Upper lobe of left lung (tissue), 6 donors: ENCODE results near the gene CTNNBIP1. TPM values are rescaled to one million over a fixed set of nuclear protein-coding genes. Genes with fewer than 3 reads are reported as not detected.

Experiments
- ATAC-seq, 2 donors: fragments of 200-7000 bp; cut with Tn5 transposase; one replicate each; pipeline ENCODE4 v1.9.1; 2022; ENCODE audit warnings: mild to moderate bottlenecking in 2 of 2, moderate library complexity in 2 of 2; ENCODE audit not compliant: low FRiP score in 2 of 2
- DNase-seq, 2 donors: peaks; one replicate each; pipeline ENCODE4 v3.0.0-alpha.2; 2019 to 2020
- H3K27ac ChIP-seq, 4 donors: fragments of 200-600 bp; sonication (generic); one replicate each; pipeline ENCODE4 v1.5.1; 2016 to 2019
- H3K27me3 ChIP-seq, 4 donors: fragments of 200-600 bp; sonication (generic); one replicate each; pipeline ENCODE4 v1.5.1; 2017 to 2019
- H3K36me3 ChIP-seq, 4 donors: fragments of 200-600 bp; sonication (generic); one replicate each; pipeline ENCODE4 v1.5.1; 2016 to 2019
- H3K4me1 ChIP-seq, 4 donors: fragments of 200-600 bp; sonication (generic); one replicate each; pipeline ENCODE4 v1.5.1; 2018 to 2019
- H3K4me3 ChIP-seq, 4 donors: fragments of 200-600 bp; sonication (generic); one replicate each; pipeline ENCODE4 v1.5.1; 2017 to 2019; ENCODE audit warnings: mild to moderate bottlenecking in 2 of 4, moderate library complexity in 1 of 4
- H3K9me3 ChIP-seq, 4 donors: fragments of 200-600 bp; sonication (generic); one replicate each; pipeline ENCODE4 v1.5.1; 2018 to 2019
- EP300 ChIP-seq, 4 donors: sonication (generic); formaldehyde crosslinking; IDR thresholded peaks; one replicate each; pipeline ENCODE4 v1.5.1; 2017; ENCODE audit warnings: antibody characterized with exemption in 4 of 4, control low read depth in 2 of 4
- POLR2A ChIP-seq, 4 donors: fragments of 450-650 bp; IDR thresholded peaks; one replicate each; pipeline ENCODE4 v1.5.1; 2016 to 2017; ENCODE audit warnings: antibody characterized with exemption in 4 of 4, mild to moderate bottlenecking in 2 of 4
- POLR2AphosphoS5 ChIP-seq, 2 donors: sonication (generic); formaldehyde crosslinking; IDR thresholded peaks; one replicate each; pipeline ENCODE4 v1.5.1; 2017; ENCODE audit warnings: antibody characterized with exemption in 2 of 2
- WGBS, 2 donors: methylation state at CpG; one replicate each; pipeline ENCODE4 v1.1.5; 2017 to 2018; 5-methylcytosine and 5-hydroxymethylcytosine counted together
- total RNA-seq, 6 donors: library from RNA; depleted of rRNA in 4 of 6; stranded (reverse); fragments of >200 nt in 4 of 6; gene quantifications; one replicate each; pipeline versions ENCODE4 v1.1.0 to v1.2.1, GENCODE V29; 2016 to 2021
- TF ChIP-seq, protein P1 (sequence below), 6 experiments: fragments of 450-650 bp in 4 of 6; fragments of 200-600 bp in 2 of 6; sonication (generic) in 2 of 6; IDR thresholded peaks; one replicate each; pipeline ENCODE4 v1.5.1; 2016 to 2019; ENCODE audit warnings: antibody characterized with exemption in 6 of 6
- donor health status: DM: no; HTN: no; CAD: no; lungs with moderate emphysema.
- donor health status: DM: no; HTN: yes; CAD: no; lungs with severe emphysema.

The CTNNBIP1 gene
- total RNA-seq, 6 donors from 2014 or later: 39.8 to 85.8 (median 73.1) TPM

GRCh38 chr1:9815150-9815549 is 94.9 kb downstream of the CTNNBIP1 start:
- no peak overlapping the region for H3K4me3 ChIP-seq
- 78 to 90% methylated on average over 2 of the region's 2 CpGs for WGBS, 2 donors
- DNase-seq (no peak), ATAC-seq (no peak)
- peaks cover 0 to 9% (median 0%) of the 10 kb centered on the region in 4 donors for H3K4me1 ChIP-seq
- H3K9me3 ChIP-seq: no peaks in the 10 kb centered on the region
- no peak overlapping the region for H3K27ac ChIP-seq
- no peaks in the 10 kb centered on the region for H3K27me3 ChIP-seq
- no peaks in the 10 kb centered on the region for H3K36me3 ChIP-seq
- TF ChIP-seq, protein P1, sequence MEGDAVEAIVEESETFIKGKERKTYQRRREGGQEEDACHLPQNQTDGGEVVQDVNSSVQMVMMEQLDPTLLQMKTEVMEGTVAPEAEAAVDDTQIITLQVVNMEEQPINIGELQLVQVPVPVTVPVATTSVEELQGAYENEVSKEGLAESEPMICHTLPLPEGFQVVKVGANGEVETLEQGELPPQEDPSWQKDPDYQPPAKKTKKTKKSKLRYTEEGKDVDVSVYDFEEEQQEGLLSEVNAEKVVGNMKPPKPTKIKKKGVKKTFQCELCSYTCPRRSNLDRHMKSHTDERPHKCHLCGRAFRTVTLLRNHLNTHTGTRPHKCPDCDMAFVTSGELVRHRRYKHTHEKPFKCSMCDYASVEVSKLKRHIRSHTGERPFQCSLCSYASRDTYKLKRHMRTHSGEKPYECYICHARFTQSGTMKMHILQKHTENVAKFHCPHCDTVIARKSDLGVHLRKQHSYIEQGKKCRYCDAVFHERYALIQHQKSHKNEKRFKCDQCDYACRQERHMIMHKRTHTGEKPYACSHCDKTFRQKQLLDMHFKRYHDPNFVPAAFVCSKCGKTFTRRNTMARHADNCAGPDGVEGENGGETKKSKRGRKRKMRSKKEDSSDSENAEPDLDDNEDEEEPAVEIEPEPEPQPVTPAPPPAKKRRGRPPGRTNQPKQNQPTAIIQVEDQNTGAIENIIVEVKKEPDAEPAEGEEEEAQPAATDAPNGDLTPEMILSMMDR (IDR thresholded peaks at IDR 0.05): no peak

- no peak overlapping the region for H3K27ac ChIP-seq
- no peak for DNase-seq
These were observed 95.5 kb downstream of the CTNNBIP1 start for GRCh38 chr1:9814619-9815018.

GRCh38 chr1:9811239-9811966 is 98.7 kb downstream of the CTNNBIP1 start:
- no peaks in the 10 kb centered on the region for H3K36me3 ChIP-seq
- no peak overlapping the region for H3K4me3 ChIP-seq
- DNase-seq (no peak), ATAC-seq (no peak)
- WGBS, 2 donors: 77 to 79% methylated on average over 6 of the region's 6 CpGs
- no peak overlapping the region for H3K27ac ChIP-seq
- H3K4me1 ChIP-seq: peaks cover 0 to 25% (median 16%) of the 10 kb centered on the region in 4 donors
- TF ChIP-seq POLR2A (IDR thresholded peaks at IDR 0.05): no peak
- TF ChIP-seq EP300 (IDR thresholded peaks at IDR 0.05): no peak
- no peak for TF ChIP-seq POLR2AphosphoS5 (IDR thresholded peaks at IDR 0.05)
- TF ChIP-seq, protein P1 (IDR thresholded peaks at IDR 0.05): no peak
- H3K9me3 ChIP-seq: no peaks in the 10 kb centered on the region
- no peaks in the 10 kb centered on the region for H3K27me3 ChIP-seq

More at GRCh38 chr1:9814619-9815018, 95.5 kb downstream of the CTNNBIP1 start:
- H3K9me3 ChIP-seq: no peaks in the 10 kb centered on the region
- H3K36me3 ChIP-seq: no peaks in the 10 kb centered on the region
- TF ChIP-seq POLR2A (IDR thresholded peaks at IDR 0.05): no peak
- TF ChIP-seq, protein P1 (IDR thresholded peaks at IDR 0.05): no peak
- TF ChIP-seq POLR2AphosphoS5 (IDR thresholded peaks at IDR 0.05): no peak
- no peak for TF ChIP-seq EP300 (IDR thresholded peaks at IDR 0.05)
- H3K27me3 ChIP-seq: no peaks in the 10 kb centered on the region
- H3K4me1 ChIP-seq: peaks cover 0 to 10% (median 2%) of the 10 kb centered on the region in 4 donors
- H3K4me3 ChIP-seq: no peak overlapping the region
- WGBS, 2 donors: 93 to 95% methylated on average over 6 of the region's 6 CpGs
- ATAC-seq: no peak

GRCh38 chr1:9809100-9809510 is 101.0 kb downstream of the CTNNBIP1 start:
- H3K36me3 ChIP-seq: no peaks in the 10 kb centered on the region
- no peak overlapping the region for H3K27ac ChIP-seq
- ATAC-seq (peak in 1 of 2 donors; percentile 76), DNase-seq (peak in 1 of 2 donors; percentile 41)
- H3K27me3 ChIP-seq: no peaks in the 10 kb centered on the region
- 53 to 61% methylated on average over 4 to 8 of the region's 8 CpGs for WGBS, 2 donors
- no peaks in the 10 kb centered on the region for H3K9me3 ChIP-seq
- TF ChIP-seq POLR2AphosphoS5 (IDR thresholded peaks at IDR 0.05) (no peak), EP300 (IDR thresholded peaks at IDR 0.05) (no peak), POLR2A (IDR thresholded peaks at IDR 0.05) (no peak)
- TF ChIP-seq, protein P1 (IDR thresholded peaks at IDR 0.05): no peak
- H3K4me3 ChIP-seq: no peak overlapping the region
- H3K4me1 ChIP-seq: peaks cover 0 to 30% (median 18%) of the 10 kb centered on the region in 4 donors

- WGBS, 2 donors: 70 to 81% methylated on average over 7 to 8 of the region's 8 CpGs
- no peaks in the 10 kb centered on the region for H3K9me3 ChIP-seq
- H3K36me3 ChIP-seq: no peaks in the 10 kb centered on the region
- no peak overlapping the region for H3K4me3 ChIP-seq
- no peaks in the 10 kb centered on the region for H3K27me3 ChIP-seq
- DNase-seq (no peak), ATAC-seq (no peak)
- peaks cover 0 to 30% (median 18%) of the 10 kb centered on the region in 4 donors for H3K4me1 ChIP-seq
- TF ChIP-seq POLR2AphosphoS5 (IDR thresholded peaks at IDR 0.05) (no peak), EP300 (IDR thresholded peaks at IDR 0.05) (no peak), POLR2A (IDR thresholded peaks at IDR 0.05) (no peak)
- TF ChIP-seq, protein P1 (IDR thresholded peaks at IDR 0.05): no peak
- H3K27ac ChIP-seq: no peak overlapping the region
These were observed 101.6 kb downstream of the CTNNBIP1 start for GRCh38 chr1:9808459-9808858.
